Osteoblast (primary cell): ENCODE results near the gene TTC39A. TPM values are rescaled to one million over a fixed set of nuclear protein-coding genes. Genes with fewer than 3 reads are reported as not detected.

Experiments used
- DNase-seq: peaks from one replicate; pipeline ENCODE4 v3.0.0; 2011; ENCODE audit warnings: low spot score, mixed read lengths; ENCODE audit not compliant: insufficient read length; ENCODE audit errors: missing footprints
- H2AFZ ChIP-seq: 2 replicates; pipeline ENCODE4 v1.6.0; 2011; ENCODE audit warnings: mild to moderate bottlenecking, low read length
- H3K27ac ChIP-seq: 2 replicates; pipeline ENCODE4 v1.5.1; 2011; ENCODE audit warnings: mild to moderate bottlenecking, low read depth, low read length, moderate library complexity
- H3K27me3 ChIP-seq: 2 replicates; pipeline ENCODE4 v1.6.0; 2012; ENCODE audit warnings: mild to moderate bottlenecking, control low read depth, inconsistent platforms, low read length, moderate library complexity; ENCODE audit not compliant: insufficient read depth
- H3K36me3 ChIP-seq: 2 replicates; pipeline ENCODE4 v1.5.1; 2011; ENCODE audit warnings: mild to moderate bottlenecking, low read length, control low read depth, moderate library complexity; ENCODE audit not compliant: insufficient read depth
- H3K4me1 ChIP-seq: 2 replicates; pipeline ENCODE4 v1.5.1; 2011; ENCODE audit warnings: mild to moderate bottlenecking, low read length, control low read depth, moderate library complexity; ENCODE audit not compliant: insufficient read depth
- H3K4me2 ChIP-seq: 2 replicates; pipeline ENCODE4 v1.6.0; 2011; ENCODE audit warnings: mild to moderate bottlenecking, low read length; ENCODE audit not compliant: insufficient read depth
- H3K4me3 ChIP-seq: fragments of 200-600 bp; sonication (generic); 3 replicates; pipeline ENCODE4 v1.5.1; 2012; ENCODE audit warnings: mild to moderate bottlenecking, low read length, inconsistent platforms; ENCODE audit not compliant: insufficient read depth
- H3K79me2 ChIP-seq: 2 replicates; pipeline ENCODE4 v1.6.0; 2012; ENCODE audit warnings: mild to moderate bottlenecking, low read length, control low read depth, inconsistent platforms; ENCODE audit not compliant: insufficient read depth
- H3K9me3 ChIP-seq: 2 replicates; pipeline ENCODE4 v1.5.1; 2011; ENCODE audit warnings: low read depth, low read length, control low read depth
- H4K20me1 ChIP-seq: 2 replicates; pipeline ENCODE4 v1.6.0; 2012; ENCODE audit warnings: mild to moderate bottlenecking, low read length, control low read depth; ENCODE audit not compliant: insufficient read depth
- total RNA-seq: library from RNA; depleted of rRNA; stranded (reverse); fragments of >200 nt; gene quantifications from 2 replicates; pipeline ENCODE4 v1.2.3, GENCODE V29; 2012
- TF ChIP-seq, protein P1 (sequence below): IDR thresholded peaks from 2 replicates; pipeline ENCODE4 v1.5.1; 2011; ENCODE audit warnings: mild to moderate bottlenecking, low read depth, low read length, moderate library complexity; ENCODE audit errors: extremely low read depth

The TTC39A gene
- total RNA-seq, 1 donor = 0.72 TPM

DNA sequence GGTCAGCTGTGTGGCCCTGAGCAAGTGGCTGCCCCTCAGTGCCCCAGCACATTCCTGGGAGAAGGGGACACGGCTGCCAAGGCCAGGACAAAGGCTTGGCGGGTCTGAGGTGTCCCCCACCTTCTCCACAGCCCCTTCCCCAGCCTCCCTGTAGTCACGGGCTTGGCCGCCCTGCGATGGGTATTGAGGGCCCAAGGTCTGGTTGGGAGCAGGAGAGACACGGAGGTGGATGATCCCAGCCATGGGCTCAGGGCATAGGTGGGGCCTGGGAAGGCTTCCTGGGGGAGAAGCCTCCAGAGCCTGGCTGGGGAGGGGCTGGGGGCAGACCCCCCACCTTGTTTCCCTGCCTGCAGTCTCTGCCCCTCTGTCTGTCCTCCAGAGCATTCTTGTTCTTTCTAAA lies 27.0 kb downstream of the TTC39A start:
- DNase-seq = no peak
- Histone ChIP-seq H3K4me2 (no peak overlapping the region), H3K27me3 (no peaks in the 10 kb centered on the region), H3K27ac (no peak overlapping the region), H3K4me3 (no peak overlapping the region), H3K4me1 (no peaks in the 10 kb centered on the region), H3K9me3 (no peaks in the 10 kb centered on the region), H4K20me1 (no peaks in the 10 kb centered on the region), H3K36me3 (no peaks in the 10 kb centered on the region), H2AFZ (no peak overlapping the region), H3K79me2 (no peaks in the 10 kb centered on the region)
- TF ChIP-seq, protein P1, sequence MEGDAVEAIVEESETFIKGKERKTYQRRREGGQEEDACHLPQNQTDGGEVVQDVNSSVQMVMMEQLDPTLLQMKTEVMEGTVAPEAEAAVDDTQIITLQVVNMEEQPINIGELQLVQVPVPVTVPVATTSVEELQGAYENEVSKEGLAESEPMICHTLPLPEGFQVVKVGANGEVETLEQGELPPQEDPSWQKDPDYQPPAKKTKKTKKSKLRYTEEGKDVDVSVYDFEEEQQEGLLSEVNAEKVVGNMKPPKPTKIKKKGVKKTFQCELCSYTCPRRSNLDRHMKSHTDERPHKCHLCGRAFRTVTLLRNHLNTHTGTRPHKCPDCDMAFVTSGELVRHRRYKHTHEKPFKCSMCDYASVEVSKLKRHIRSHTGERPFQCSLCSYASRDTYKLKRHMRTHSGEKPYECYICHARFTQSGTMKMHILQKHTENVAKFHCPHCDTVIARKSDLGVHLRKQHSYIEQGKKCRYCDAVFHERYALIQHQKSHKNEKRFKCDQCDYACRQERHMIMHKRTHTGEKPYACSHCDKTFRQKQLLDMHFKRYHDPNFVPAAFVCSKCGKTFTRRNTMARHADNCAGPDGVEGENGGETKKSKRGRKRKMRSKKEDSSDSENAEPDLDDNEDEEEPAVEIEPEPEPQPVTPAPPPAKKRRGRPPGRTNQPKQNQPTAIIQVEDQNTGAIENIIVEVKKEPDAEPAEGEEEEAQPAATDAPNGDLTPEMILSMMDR = no peak

DNA sequence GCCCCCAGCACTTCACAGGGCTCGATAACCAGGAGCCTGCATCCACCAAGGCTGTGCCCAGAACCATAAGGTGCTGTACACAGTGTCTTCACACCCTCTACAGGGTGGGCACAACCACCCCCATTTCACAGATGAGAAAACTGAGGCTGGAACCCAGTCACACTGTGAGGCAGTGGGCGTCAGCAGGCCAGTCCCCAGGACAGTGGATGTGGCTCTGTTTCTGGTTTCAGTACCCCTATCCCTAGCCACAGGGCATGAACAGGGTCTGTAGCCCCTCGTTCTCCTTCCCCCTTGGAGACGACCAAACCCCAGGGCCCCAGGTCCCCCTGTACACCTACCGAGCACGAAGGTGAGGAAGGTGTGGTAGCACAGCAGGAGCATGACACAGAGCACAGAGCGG lies 27.6 kb downstream of the TTC39A start:
- Histone ChIP-seq H4K20me1 (no peaks in the 10 kb centered on the region), H3K79me2 (no peaks in the 10 kb centered on the region), H2AFZ (no peak overlapping the region), H3K36me3 (no peaks in the 10 kb centered on the region), H3K4me1 (no peaks in the 10 kb centered on the region), H3K27ac (no peak overlapping the region), H3K9me3 (no peaks in the 10 kb centered on the region), H3K27me3 (no peaks in the 10 kb centered on the region), H3K4me2 (no peak overlapping the region), H3K4me3 (no peak overlapping the region)
- TF ChIP-seq, protein P1 = no peak
- no peak for DNase-seq

DNA sequence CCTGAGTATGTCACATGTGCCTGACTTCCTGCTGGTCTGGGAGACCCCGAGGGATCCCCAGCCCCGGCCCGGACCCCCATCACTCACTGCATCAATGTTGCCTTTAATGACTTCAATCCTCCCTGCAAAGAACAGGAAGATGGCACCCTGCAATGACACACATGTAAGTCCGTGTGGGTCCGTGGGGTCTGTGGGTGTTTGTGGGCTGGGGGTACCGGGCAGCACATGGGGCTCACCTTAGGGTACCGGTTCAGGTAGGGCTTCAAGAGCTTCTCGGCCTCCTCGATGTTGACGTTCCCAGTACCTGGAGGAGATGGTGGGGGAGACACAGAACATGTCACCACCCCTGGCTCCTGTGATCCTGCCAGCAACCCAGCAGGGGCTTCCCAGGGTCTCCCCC lies 28.1 kb downstream of the TTC39A start:
- Histone ChIP-seq H3K4me2 (no peak overlapping the region), H2AFZ (no peak overlapping the region), H3K27ac (no peak overlapping the region), H3K79me2 (no peaks in the 10 kb centered on the region), H3K36me3 (no peaks in the 10 kb centered on the region), H3K27me3 (no peaks in the 10 kb centered on the region), H3K4me1 (no peaks in the 10 kb centered on the region), H3K4me3 (no peak overlapping the region), H4K20me1 (no peaks in the 10 kb centered on the region), H3K9me3 (no peaks in the 10 kb centered on the region)
- TF ChIP-seq, protein P1 = no peak
- DNase-seq = no peak

DNA sequence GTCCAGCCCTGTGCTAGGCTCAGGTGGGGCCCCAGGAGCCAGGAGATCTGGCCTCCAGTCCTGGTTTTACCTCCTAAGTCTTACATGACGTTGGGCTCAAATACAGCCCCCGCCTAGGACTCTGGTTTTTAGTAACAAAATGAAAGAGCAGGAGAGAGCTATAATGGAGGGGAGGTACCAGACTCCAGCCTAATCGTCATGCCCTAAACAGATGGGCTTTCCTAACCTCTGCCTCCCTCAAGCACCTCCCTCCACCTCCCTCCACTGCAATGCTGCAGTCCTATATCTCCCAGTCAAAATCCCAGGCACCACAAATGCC lies 28.6 kb downstream of the TTC39A start:
- no peaks in the 10 kb centered on the region for H3K36me3 ChIP-seq
- no peak overlapping the region for H3K4me2 ChIP-seq
- H3K9me3 ChIP-seq = no peaks in the 10 kb centered on the region
- H3K4me1 ChIP-seq = no peaks in the 10 kb centered on the region
- DNase-seq = no peak
- no peaks in the 10 kb centered on the region for H4K20me1 ChIP-seq
- no peak overlapping the region for H3K27ac ChIP-seq
- TF ChIP-seq, protein P1 = no peak
- H2AFZ ChIP-seq = no peak overlapping the region
- H3K27me3 ChIP-seq = no peaks in the 10 kb centered on the region
- no peak overlapping the region for H3K4me3 ChIP-seq
- no peaks in the 10 kb centered on the region for H3K79me2 ChIP-seq
